GM12878 (cell line): ENCODE results near the gene EBF3. TPM values are rescaled to one million over a fixed set of nuclear protein-coding genes. Genes with fewer than 3 reads are reported as not detected.

Experiments
- ATAC-seq: fragments of 200-7000 bp; cut with Tn5 transposase; 3 replicates; pipeline ENCODE4 v1.9.1; 2020; ENCODE audit warnings: mild to moderate bottlenecking, moderate library complexity
- BruUV-seq: library from RNA; stranded (reverse); fragments of 400-500 nt; replicated peaks from 2 replicates; lab custom pipeline; 2021; lab: Mats Ljungman, UMichigan
- CTCF ChIA-PET: fragments of 300-600 bp; sonication (Branson Sonifier 250); formaldehyde crosslinking; extraction: SDS; loops from one replicate; lab custom pipeline; 2021; ENCODE audit warnings: inconsistent platforms; lab: Yijun Ruan, JAX
- POLR2A ChIA-PET: fragments of 350-600 bp; formaldehyde crosslinking; extraction: SDS; loops from one replicate; lab custom pipeline; 2021; ENCODE audit warnings: inconsistent platforms; lab: Charles Lee
- RAD21 ChIA-PET: fragments of 300-600 bp; sonication (Branson Sonifier 250); formaldehyde crosslinking; loops from one replicate; lab custom pipeline; 2023; ENCODE audit warnings: antibody characterized with exemption; ENCODE audit not compliant: unreplicated experiment; lab: Charles Lee
- SMC1A ChIA-PET: fragments of 300-600 bp; sonication (Branson Sonifier 250); formaldehyde crosslinking; loops from one replicate; lab custom pipeline; 2023; ENCODE audit not compliant: unreplicated experiment, uncharacterized antibody; lab: Charles Lee
- DNase-seq: peaks from one replicate; pipeline ENCODE4 v3.0.0-alpha.2; 2011; ENCODE audit warnings: low read depth, low spot score
- FAIRE-seq: peaks from 3 replicates; lab custom pipeline; 2011; peaks lifted over from hg19 to GRCh38; lab: Jason Lieb, UNC
- H2AFZ ChIP-seq: 2 replicates; pipeline ENCODE4 v1.6.0; 2011; ENCODE audit warnings: low read depth, low read length, control low read depth; ENCODE audit not compliant: control insufficient read depth
- H3K27ac ChIP-seq: 2 replicates; pipeline ENCODE4 v1.5.1; 2011; ENCODE audit warnings: control low read depth; ENCODE audit not compliant: control insufficient read depth, insufficient read depth
- H3K27me3 ChIP-seq, 2 experiments: replicated peaks in 1 of 2; 2 replicates each; pipeline versions ENCODE4 v1.6.0 to v1.6.1; 2011; ENCODE audit warnings: low read length in 1 of 2; ENCODE audit not compliant: control insufficient read depth in 2 of 2, insufficient read depth in 2 of 2
- H3K36me3 ChIP-seq, 2 experiments: 2 replicates each; pipeline ENCODE4 v1.5.1; 2011; ENCODE audit warnings: low read length in 1 of 2; ENCODE audit not compliant: control insufficient read depth in 2 of 2, insufficient read depth in 2 of 2
- H3K4me1 ChIP-seq: 2 replicates; pipeline ENCODE4 v1.6.1; 2011; ENCODE audit warnings: mild to moderate bottlenecking, low read length, moderate library complexity, mixed read lengths; ENCODE audit not compliant: control insufficient read depth, insufficient read depth
- H3K4me2 ChIP-seq: 2 replicates; pipeline ENCODE4 v1.6.0; 2011; ENCODE audit warnings: control low read depth; ENCODE audit not compliant: control insufficient read depth, insufficient read depth
- H3K4me3 ChIP-seq: fragments of 200-600 bp; sonication (generic); 2 replicates; pipeline ENCODE4 v1.5.1; 2016
- H3K79me2 ChIP-seq: 2 replicates; pipeline ENCODE4 v1.6.0; 2011; ENCODE audit warnings: low read length; ENCODE audit not compliant: control insufficient read depth, insufficient read depth
- H3K9ac ChIP-seq: 2 replicates; pipeline ENCODE4 v1.8.0; 2011; ENCODE audit warnings: low read length, control low read depth, mixed read lengths; ENCODE audit not compliant: control insufficient read depth, insufficient read depth
- H3K9me3 ChIP-seq: replicated peaks from 3 replicates; pipeline ENCODE4 v1.5.1; 2011; ENCODE audit warnings: mild to moderate bottlenecking, low read length; ENCODE audit not compliant: control insufficient read depth, insufficient read depth
- H4K20me1 ChIP-seq: 2 replicates; pipeline ENCODE4 v1.6.0; 2011; ENCODE audit not compliant: control insufficient read depth, insufficient read depth
- ATF2 ChIP-seq: IDR thresholded peaks from 2 replicates; pipeline ENCODE4 v1.6.1; 2012; ENCODE audit warnings: low read length, inconsistent platforms
- EGR1 ChIP-seq, 2 experiments: IDR thresholded peaks; 1 replicate in 1 of 2; 2 replicates in 1 of 2; pipeline ENCODE4 v1.6.1; 2011 to 2012; ENCODE audit warnings: low read depth in 2 of 2, low read length in 2 of 2, borderline replicate concordance in 1 of 2, mild to moderate bottlenecking in 1 of 2, moderate library complexity in 1 of 2
- GATAD2B ChIP-seq: fragments of 450-650 bp; conservative IDR thresholded peaks from 2 replicates; pipeline ENCODE4 v1.6.1; 2017; ENCODE audit warnings: low read depth, mild to moderate bottlenecking, moderate library complexity
- HDGF ChIP-seq: fragments of 450-650 bp; IDR thresholded peaks from 2 replicates; pipeline ENCODE4 v1.6.1; 2016; ENCODE audit warnings: antibody characterized with exemption
- MYC ChIP-seq: IDR thresholded peaks from 2 replicates; pipeline ENCODE4 v1.6.1; 2011; ENCODE audit warnings: mild to moderate bottlenecking, low read length, moderate library complexity, inconsistent platforms; ENCODE audit not compliant: insufficient read depth, insufficient replicate concordance, insufficient read length, severe bottlenecking
- PML ChIP-seq: IDR thresholded peaks from 2 replicates; pipeline ENCODE4 v1.6.1; 2012; ENCODE audit warnings: low read length, inconsistent platforms
- POLR2AphosphoS5 ChIP-seq: IDR thresholded peaks from 2 replicates; pipeline ENCODE4 v1.6.1; 2011; ENCODE audit warnings: mild to moderate bottlenecking, low read length, inconsistent platforms
- SREBF1 ChIP-seq: IDR thresholded peaks from 2 replicates; pipeline ENCODE4 v1.6.1; 2012; ENCODE audit warnings: mild to moderate bottlenecking, low read length
- TARDBP ChIP-seq: IDR thresholded peaks from 2 replicates; pipeline ENCODE4 v1.6.1; 2016; ENCODE audit warnings: borderline replicate concordance
- TBL1XR1 ChIP-seq: IDR thresholded peaks from 2 replicates; pipeline ENCODE4 v1.6.1; 2012; ENCODE audit warnings: low read depth, low read length, improper control_type of control experiment
- YBX1 ChIP-seq: fragments of 450-650 bp; IDR thresholded peaks from 2 replicates; pipeline ENCODE4 v1.6.1; 2016; ENCODE audit warnings: antibody characterized with exemption
- WGBS: methylation state at CpG from one replicate; pipeline ENCODE4 v1.1.6; 2016; ENCODE audit warnings: low lambda C conversion rate; ENCODE audit not compliant: insufficient replicate concordance, insufficient coverage; ENCODE audit errors: missing lambda C conversion rate; 5-methylcytosine and 5-hydroxymethylcytosine counted together
- in situ Hi-C: fragments of 300-500 bp; cut with MboI; formaldehyde crosslinking; loops from 9 replicates; pipeline ENCODE4 v1.14.3; 2018; ENCODE audit warnings: mixed read lengths
- intact Hi-C: fragments of 100-400 bp; cut with micrococcal nuclease; formaldehyde crosslinking; loops from one replicate; pipeline ENCODE4 v1.14.2; 2022; ENCODE audit not compliant: unreplicated experiment
- polyA plus RNA-seq, 11 experiments: library from polyadenylated mRNA; depleted of rRNA in 4 of 11; unstranded in 6 of 11; stranded (reverse) in 5 of 11; fragments of >200 nt; fragmentation: Nextera tagmentation in 4 of 11; fragmentation: Illumina TruSeq in 1 of 11; extraction: Ambion mirVana in 4 of 11; extraction: Trizol in 1 of 11; gene quantifications; 1 replicate in 1 of 11; 2 replicates in 10 of 11; pipeline versions ENCODE4 v1.2.1 to v1.2.3, GENCODE V29; 2011 to 2016; ENCODE audit warnings: inconsistent platforms in 2 of 11, missing spikeins in 2 of 11, low read depth in 1 of 11
- total RNA-seq, 4 experiments: library from RNA; depleted of rRNA in 3 of 4; stranded (reverse); fragments of >200 nt in 3 of 4; fragmentation: Illumina TruSeq in 1 of 4; extraction: Trizol in 1 of 4; gene quantifications; 2 replicates each; pipeline versions ENCODE4 v1.2.1 to v1.2.3, GENCODE V29; 2013 to 2021

Gene EBF3
- total and polyA plus RNA-seq, 10 of the 15 experiments (the other 5 are each of a cell fraction or from before 2014, with no cell fraction given), result not detected

DNA sequence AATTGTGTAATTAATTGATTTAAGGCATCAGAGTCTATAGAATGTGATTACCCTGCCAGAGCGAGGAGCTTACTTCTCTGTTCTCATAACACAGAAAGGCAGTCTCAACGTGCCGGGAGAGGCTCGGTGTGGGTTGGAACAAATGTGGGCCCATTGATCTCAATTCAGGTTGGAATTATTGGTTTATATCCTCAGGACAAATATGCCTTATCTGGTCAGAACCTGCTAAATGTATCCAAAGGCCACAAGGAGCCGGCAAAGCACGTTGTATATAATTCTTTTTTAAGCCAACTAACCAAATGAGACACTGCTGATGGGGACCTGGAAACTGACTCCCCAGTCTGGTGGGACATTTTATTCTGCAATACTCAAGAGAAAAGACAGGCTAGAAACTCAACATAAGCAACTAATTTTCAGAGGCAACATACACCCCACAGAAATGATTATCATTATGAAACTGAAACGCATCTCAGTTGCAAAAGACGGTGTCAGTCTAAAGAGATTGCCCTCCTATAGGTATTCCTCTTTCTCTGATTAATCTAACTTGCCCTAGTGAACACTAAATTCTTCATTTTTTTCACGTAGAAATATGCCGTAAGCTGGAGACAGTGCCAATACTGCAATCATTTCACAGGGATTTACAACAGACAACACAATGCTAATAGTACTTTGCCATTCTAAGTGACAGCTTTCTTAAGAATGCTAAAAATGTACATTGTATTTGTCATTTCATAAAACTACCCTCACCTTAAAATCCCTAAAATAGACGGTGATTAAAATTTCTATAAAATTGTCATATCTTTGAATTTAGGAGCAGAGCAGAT lies 9.4 kb downstream of the EBF3 start:
- CTCF ChIA-PET, result interaction anchor here (0.7 kb wide), 1 partner anchor 733 kb away, joined by 3 read pairs; no protein-coding TSS in a partner anchor
- H3K27me3 ChIP-seq, result peaks cover 0 to 7% of the 10 kb centered on the region in 2 experiments; a peak in 3 of 4 replicates

DNA sequence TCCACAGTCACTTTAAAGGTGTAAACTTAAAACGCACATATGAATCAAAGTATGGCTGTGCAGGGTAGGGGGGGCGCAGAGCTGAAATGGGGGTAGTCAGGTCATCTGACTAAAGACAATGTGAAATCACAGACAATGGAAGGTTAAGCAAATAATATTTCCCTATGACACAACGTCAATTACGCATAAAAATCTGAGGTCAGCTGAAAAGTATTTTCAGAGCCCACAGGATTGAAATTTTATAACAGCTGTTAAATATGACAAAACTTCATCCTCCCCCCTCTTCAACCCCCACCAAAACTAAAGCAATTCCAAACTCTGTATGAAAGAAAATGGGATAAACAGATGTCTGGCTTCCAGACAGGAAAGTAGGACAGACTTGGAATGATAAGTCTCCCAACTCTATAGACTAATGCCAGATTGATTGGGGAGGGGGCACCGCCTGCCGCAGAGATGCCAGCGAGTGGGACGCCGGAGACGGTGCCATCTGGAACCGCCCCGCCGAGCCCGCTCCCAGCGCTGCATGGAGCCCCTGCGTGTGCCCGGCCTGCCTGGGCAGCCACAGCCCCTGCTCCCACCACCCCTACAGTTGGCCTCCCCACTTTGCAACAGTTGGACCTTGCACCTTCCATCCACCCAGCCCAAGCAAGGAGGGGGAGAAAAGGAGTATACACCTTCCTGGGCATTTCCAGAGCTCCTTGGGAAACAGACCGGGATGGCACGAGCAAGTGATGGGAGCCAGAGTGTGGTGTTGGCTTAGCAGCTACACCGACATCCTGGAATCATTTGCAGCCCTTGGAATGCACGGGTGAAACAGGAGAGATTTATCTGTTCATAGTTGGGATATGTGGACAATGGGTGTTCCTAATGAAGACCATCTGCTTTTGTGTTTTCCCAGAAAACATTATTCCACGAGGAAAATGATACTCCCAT lies 10.7 kb downstream of the EBF3 start:
- BruUV-seq, result no TSS peak
- SMC1A ChIA-PET, result no interaction called here
- POLR2A ChIA-PET, result no interaction called here
- WGBS, result 43% methylated on average over 22 of the region's 22 CpGs
- intact Hi-C loops, result no loop called here
- no peak overlapping the region for H3K4me2 ChIP-seq
- FAIRE-seq (no peak), DNase-seq (no peak), ATAC-seq (no peak)
- no peaks in the 10 kb centered on the region for H3K79me2 ChIP-seq
- no peak overlapping the region for H3K4me3 ChIP-seq
- no peak overlapping the region for H3K27ac ChIP-seq
- H4K20me1 ChIP-seq, result no peaks in the 10 kb centered on the region
- RAD21 ChIA-PET, result no interaction called here
- no peaks in the 10 kb centered on the region for H3K9me3 ChIP-seq
- H3K27me3 ChIP-seq, result peaks cover 0 to 6% of the 10 kb centered on the region in 2 experiments; a peak in 2 of 4 replicates
- CTCF ChIA-PET, result interaction anchor here (0.6 kb wide), 1 partner anchor 15 kb away, joined by 3 read pairs; no protein-coding TSS in a partner anchor
- TF ChIP-seq TBL1XR1, result no peak
- no peak for TF ChIP-seq POLR2AphosphoS5
- TF ChIP-seq GATAD2B, result no peak
- TF ChIP-seq SREBF1, result no peak
- no peak for TF ChIP-seq ATF2
- no peak for TF ChIP-seq YBX1
- TF ChIP-seq EGR1 (IDR thresholded peaks at IDR 0.05; ENCODE audit: borderline replicate concordance in 1 of 2, low read depth in 2 of 2, low read length in 2 of 2), result no peak
- no peak for TF ChIP-seq TARDBP
- no peak for TF ChIP-seq HDGF
- H3K9ac ChIP-seq, result no peak overlapping the region
- in situ Hi-C loops, result no loop called here
- H3K4me1 ChIP-seq, result no peaks in the 10 kb centered on the region
- H3K36me3 ChIP-seq, result no peaks in the 10 kb centered on the region
- H2AFZ ChIP-seq, result no peak overlapping the region

More for the DNA sequence above, 9.4 kb downstream of the EBF3 start:
- H2AFZ ChIP-seq, result no peak overlapping the region
- no peaks in the 10 kb centered on the region for H3K79me2 ChIP-seq
- no peak for FAIRE-seq
- WGBS, result 42% methylated on average over 11 of the region's 11 CpGs
- in situ Hi-C loops, result no loop called here
- no peaks in the 10 kb centered on the region; the same call in 2 of the 3 replicates for H3K9me3 ChIP-seq
- BruUV-seq, result no TSS peak
- ChIA-PET RAD21 (no interaction called here), POLR2A (no interaction called here), SMC1A (no interaction called here)
- no peaks in the 10 kb centered on the region for H3K36me3 ChIP-seq
- no peak overlapping the region for H3K27ac ChIP-seq
- DNase-seq, result no peak
- intact Hi-C loops, result no loop called here
- no peaks in the 10 kb centered on the region for H3K4me1 ChIP-seq
- no peak overlapping the region for H3K4me3 ChIP-seq
- no peak for ATAC-seq
- H3K4me2 ChIP-seq, result no peak overlapping the region
- no peak for TF ChIP-seq MYC
- no peak for TF ChIP-seq PML
- TF ChIP-seq, all 136 proteins: peak for 0
- Histone ChIP-seq H4K20me1 (no peaks in the 10 kb centered on the region), H3K9ac (no peak overlapping the region)
